Psoas muscle (tissue), 8 donors: ENCODE data around the gene EVPL. TPM values are rescaled to one million over a fixed set of nuclear protein-coding genes. Genes with fewer than 3 reads are reported as not detected.
"Not testable (repeated sequence)": the region's sequence is repeated elsewhere in the genome, so short reads cannot be mapped to it uniquely, and the experiment has no call there.

ENCODE experiments used
- ATAC-seq, 4 donors: fragments of 200-7000 bp; cut with Tn5 transposase; one replicate each; pipeline ENCODE4 v1.9.1; 2020; ENCODE audit warnings: moderate library complexity in 3 of 4, mild to moderate bottlenecking in 2 of 4
- DNase-seq, 2 donors: peaks; one replicate each; pipeline ENCODE4 v3.0.0-alpha.2; 2020
- H3K27ac ChIP-seq: fragments of 200-600 bp; one replicate; pipeline ENCODE4 v1.8.0; 2022
- H3K27me3 ChIP-seq, 3 donors: fragments of 200-600 bp in 1 of 3; one replicate each; pipeline versions ENCODE4 v1.6.1 to v1.8.0; 2013 to 2022; ENCODE audit warnings: low read length in 2 of 3, mild to moderate bottlenecking in 2 of 3, moderate library complexity in 1 of 3; ENCODE audit not compliant: insufficient read depth in 3 of 3
- H3K36me3 ChIP-seq, 2 donors: fragments of 200-600 bp in 1 of 2; one replicate each; pipeline versions ENCODE4 v1.6.1 to v1.8.0; 2013 to 2022; ENCODE audit warnings: low read depth in 1 of 2, mild to moderate bottlenecking in 1 of 2, moderate library complexity in 1 of 2; ENCODE audit not compliant: insufficient read depth in 1 of 2
- H3K4me1 ChIP-seq: fragments of 200-600 bp; one replicate; pipeline ENCODE4 v1.8.0; 2022
- H3K4me3 ChIP-seq: fragments of 200-600 bp; one replicate; pipeline ENCODE4 v1.8.0; 2022; ENCODE audit warnings: mild to moderate bottlenecking
- H3K9me3 ChIP-seq: fragments of 200-600 bp; one replicate; pipeline ENCODE4 v1.8.0; 2022
- WGBS, 3 donors: extraction: QIAGEN DNeasy Blood & Tissue Kit; methylation state at CpG; one replicate each; pipeline versions ENCODE4 v1.1.6 to v1.1.7; 2013; 5-methylcytosine and 5-hydroxymethylcytosine counted together
- intact Hi-C, 2 donors: fragments of 100-400 bp; cut with DNase I; formaldehyde crosslinking; loops; one replicate each; pipeline versions ENCODE4 v1.11.0 to v1.14.2; 2022
- polyA plus RNA-seq, 3 donors: library from polyadenylated mRNA; stranded (reverse); fragments of 200-250 nt; gene quantifications; one replicate each; pipeline ENCODE4 v1.2.3, GENCODE V29; 2013
- total RNA-seq, 4 donors: library from RNA; stranded (reverse); fragmentation: NEBNext Ultra II Directional in 2 of 4; extraction: Animal tissue kit (Norgen Biotek cat#: 25700) in 2 of 4; gene quantifications; one replicate each; pipeline versions ENCODE4 v1.2.1 to v1.2.4, GENCODE V29; 2021 to 2023
- TF ChIP-seq, protein P1 (sequence below): fragments of 200-600 bp; IDR thresholded peaks from one replicate; pipeline ENCODE4 v1.8.0; 2022; ENCODE audit warnings: antibody characterized with exemption
- donor health status: healthy with polysubstance abuse.
- donor health status: DM: no; HTN: no; CAD: no; lungs with moderate emphysema.
- donor health status: Bipolar disorder and iron deficiency.
- donor health status: healthy.
- donor health status: DM: yes; HTN: yes; CAD: no.
- donor health status: DM: no; HTN: no; CAD: no.
- donor health status: DM: no; HTN: no; CAD: no.
- donor health status: DM: yes; HTN: yes; CAD: no.

Gene EVPL
- total and polyA plus RNA-seq, 7 donors: 0.03 to 0.36 (median 0.11) TPM; not detected in 1

DNA sequence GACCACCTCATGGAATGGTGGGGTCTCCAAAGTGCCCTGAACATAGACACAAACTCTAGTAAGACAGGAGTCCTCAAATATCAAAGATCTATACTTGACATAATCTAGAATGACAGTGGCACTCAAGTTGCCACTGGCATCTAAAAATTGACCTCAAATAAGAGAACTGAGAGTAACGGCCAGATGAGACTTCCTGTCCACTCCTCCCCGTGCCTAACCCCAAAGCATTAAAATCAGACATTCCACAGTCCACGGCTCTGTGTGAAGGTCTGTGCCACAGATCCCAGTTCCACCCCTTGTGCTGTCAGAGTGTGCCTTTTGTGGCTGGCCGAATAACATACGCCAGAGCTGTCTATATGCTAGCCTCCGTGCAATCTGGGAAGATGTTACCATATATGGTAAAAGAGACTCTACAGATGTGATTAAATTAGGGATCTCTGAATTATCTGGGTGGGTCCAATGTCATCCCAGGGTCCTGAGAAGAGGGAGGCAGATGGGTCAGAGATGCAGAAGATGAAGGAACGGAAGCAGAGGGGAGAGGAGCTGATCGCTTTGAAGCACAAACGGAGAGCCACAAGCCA is 21.0 kb upstream of the EVPL start:
- Histone ChIP-seq H3K9me3 (no peaks in the 10 kb centered on the region), H3K36me3 (peaks cover 27 to 100% of the 10 kb centered on the region in 2 donors), H3K4me1 (no peaks in the 10 kb centered on the region), H3K4me3 (no peak overlapping the region), H3K27ac (no peak overlapping the region), H3K27me3 (no peaks in the 10 kb centered on the region)
- ATAC-seq (no peak), DNase-seq (no peak)
- intact Hi-C loops: no loop called here
- TF ChIP-seq, protein P1, sequence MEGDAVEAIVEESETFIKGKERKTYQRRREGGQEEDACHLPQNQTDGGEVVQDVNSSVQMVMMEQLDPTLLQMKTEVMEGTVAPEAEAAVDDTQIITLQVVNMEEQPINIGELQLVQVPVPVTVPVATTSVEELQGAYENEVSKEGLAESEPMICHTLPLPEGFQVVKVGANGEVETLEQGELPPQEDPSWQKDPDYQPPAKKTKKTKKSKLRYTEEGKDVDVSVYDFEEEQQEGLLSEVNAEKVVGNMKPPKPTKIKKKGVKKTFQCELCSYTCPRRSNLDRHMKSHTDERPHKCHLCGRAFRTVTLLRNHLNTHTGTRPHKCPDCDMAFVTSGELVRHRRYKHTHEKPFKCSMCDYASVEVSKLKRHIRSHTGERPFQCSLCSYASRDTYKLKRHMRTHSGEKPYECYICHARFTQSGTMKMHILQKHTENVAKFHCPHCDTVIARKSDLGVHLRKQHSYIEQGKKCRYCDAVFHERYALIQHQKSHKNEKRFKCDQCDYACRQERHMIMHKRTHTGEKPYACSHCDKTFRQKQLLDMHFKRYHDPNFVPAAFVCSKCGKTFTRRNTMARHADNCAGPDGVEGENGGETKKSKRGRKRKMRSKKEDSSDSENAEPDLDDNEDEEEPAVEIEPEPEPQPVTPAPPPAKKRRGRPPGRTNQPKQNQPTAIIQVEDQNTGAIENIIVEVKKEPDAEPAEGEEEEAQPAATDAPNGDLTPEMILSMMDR: no peak
- 74 to 80% (median 79%) methylated on average over 9 of the region's 9 CpGs for WGBS, 3 donors

- peaks cover 27 to 100% of the 10 kb centered on the region in 2 donors for H3K36me3 ChIP-seq
- ATAC-seq (no peak), DNase-seq (no peak)
- WGBS, 3 donors: 84 to 96% (median 86%) methylated on average over 8 of the region's 8 CpGs
- no peak overlapping the region for H3K4me3 ChIP-seq
- no peaks in the 10 kb centered on the region for H3K27me3 ChIP-seq
- intact Hi-C loops: no loop called here
- TF ChIP-seq, protein P1: no peak
- no peak overlapping the region for H3K27ac ChIP-seq
- H3K9me3 ChIP-seq: no peaks in the 10 kb centered on the region
- no peaks in the 10 kb centered on the region for H3K4me1 ChIP-seq
These were observed 19.0 kb upstream of the EVPL start for GRCh38 chr17:76046064-76046463.

- H3K27ac ChIP-seq, intact Hi-C loops, H3K9me3 ChIP-seq, H3K27me3 ChIP-seq, H3K4me1 ChIP-seq, H3K4me3 ChIP-seq, ATAC-seq, DNase-seq: not testable (repeated sequence)
- H3K36me3 ChIP-seq: peaks cover 30 to 100% of the 10 kb centered on the region in 2 donors
- WGBS, 3 donors: 76 to 87% (median 80%) methylated on average over 11 of the region's 11 CpGs
These were observed 17.4 kb upstream of the EVPL start for GRCh38 chr17:76044475-76045007.

- H3K27me3 ChIP-seq, H3K9me3 ChIP-seq, H3K4me3 ChIP-seq, DNase-seq, ATAC-seq, intact Hi-C loops, H3K27ac ChIP-seq, H3K4me1 ChIP-seq: not testable (repeated sequence)
- 97 to 100% (median 97%) methylated on average over 3 of the region's 3 CpGs for WGBS, 3 donors
- H3K36me3 ChIP-seq: peaks cover 25 to 100% of the 10 kb centered on the region in 2 donors
These were observed 15.8 kb upstream of the EVPL start for GRCh38 chr17:76042868-76043267.

DNA sequence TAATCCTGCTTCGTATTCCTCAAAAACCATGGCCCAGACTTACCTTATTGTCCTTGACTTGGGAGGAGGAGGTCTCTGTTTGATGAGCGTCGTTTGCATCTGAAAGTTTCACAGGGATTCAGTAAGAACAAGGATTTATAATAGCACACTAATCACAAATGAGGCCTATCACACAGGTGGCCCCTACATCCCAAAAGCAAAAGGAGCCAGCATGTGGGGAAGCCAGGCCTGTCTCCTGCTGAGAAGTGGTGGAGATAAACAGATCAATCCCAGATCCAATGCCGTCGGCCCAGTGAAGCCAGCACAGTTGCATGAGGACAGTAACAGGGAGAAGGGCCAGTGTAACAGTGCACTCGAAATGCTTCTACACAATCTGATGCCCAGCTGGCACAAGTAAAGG is 13.3 kb upstream of the EVPL start:
- ATAC-seq (no peak), DNase-seq (no peak)
- Histone ChIP-seq H3K27me3 (no peaks in the 10 kb centered on the region), H3K27ac (no peak overlapping the region), H3K9me3 (no peaks in the 10 kb centered on the region), H3K36me3 (peaks cover 13 to 84% of the 10 kb centered on the region in 2 donors), H3K4me3 (no peak overlapping the region), H3K4me1 (no peaks in the 10 kb centered on the region)
- intact Hi-C loops: no loop called here
- WGBS, 3 donors: 70 to 79% (median 71%) methylated on average over 6 of the region's 6 CpGs
- TF ChIP-seq, protein P1: no peak
